GM19328 (cell line): Measurements from ENCODE around the gene PPFIBP2.

ENCODE experiments used
- ATAC-seq: cut with Tn5 transposase; IDR thresholded peaks from one replicate; pipeline ENCODE4 v1.9.1; 2021; ENCODE audit warnings: mild to moderate bottlenecking, moderate library complexity; ENCODE audit not compliant: unreplicated experiment

Gene PPFIBP2

DNA sequence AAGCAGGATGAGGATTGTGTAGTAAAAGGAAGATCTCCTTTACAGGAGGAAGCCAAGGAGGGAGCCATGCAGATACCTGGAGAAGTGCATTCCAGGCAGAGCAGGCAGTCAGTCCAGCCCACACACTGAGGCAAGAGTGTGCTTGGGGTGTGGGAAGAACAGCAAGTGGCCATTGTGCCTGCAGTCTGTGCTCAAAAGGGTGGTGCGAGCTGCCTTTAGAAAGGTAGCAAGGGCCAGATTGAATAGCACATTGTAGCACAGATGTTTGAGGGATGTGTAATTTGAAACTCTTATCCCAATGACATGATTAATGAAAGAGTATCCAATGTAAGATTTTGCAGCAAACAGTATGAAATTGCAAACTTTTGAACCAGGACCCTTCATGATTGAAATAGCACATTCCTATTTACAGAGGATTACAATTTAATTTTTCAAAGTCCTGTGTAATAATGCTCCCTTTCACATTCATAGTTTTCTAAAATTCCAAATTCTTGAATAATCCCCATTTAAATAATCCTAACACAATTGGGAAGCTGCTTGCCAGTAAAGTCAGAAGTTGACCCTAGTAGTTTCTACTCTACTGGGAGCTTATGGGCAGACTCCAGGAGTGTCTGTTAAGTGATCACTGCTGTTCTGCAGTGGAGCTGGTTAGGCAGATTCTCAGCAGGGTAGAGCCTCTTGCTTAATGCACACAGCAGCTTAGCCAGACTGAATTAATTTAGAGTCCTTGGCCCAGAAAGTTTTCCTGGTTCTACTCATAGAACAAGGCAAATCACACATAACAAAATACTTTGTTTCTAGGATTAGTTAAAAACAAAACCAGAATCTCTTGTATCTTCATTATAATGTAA, 81.4 kb downstream of the PPFIBP2 start:
- no peak for ATAC-seq

GRCh38 chr11:7595951-7596350, 82.2 kb downstream of the PPFIBP2 start:
- ATAC-seq: no peak

DNA sequence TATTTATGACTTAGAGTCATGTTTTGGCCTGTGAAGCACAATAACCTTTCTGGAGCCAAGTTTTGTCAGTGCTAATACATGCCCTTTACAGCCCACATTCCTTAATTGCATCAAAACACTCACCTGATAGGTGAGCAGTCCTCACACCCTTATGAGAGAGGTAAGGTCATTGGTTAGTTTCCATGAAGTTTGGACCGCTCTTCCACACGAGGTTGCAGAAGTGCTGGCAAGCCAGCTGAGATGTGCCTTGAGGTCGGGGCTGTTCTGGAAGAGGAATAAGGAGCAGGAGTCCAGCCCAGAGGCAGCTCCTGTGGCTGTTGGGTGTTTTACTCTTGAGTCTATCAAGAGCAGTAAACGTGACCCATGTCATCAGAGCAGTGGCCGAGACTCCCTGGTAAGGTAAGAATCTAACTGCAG, 83.2 kb downstream of the PPFIBP2 start:
- ATAC-seq: no peak

DNA sequence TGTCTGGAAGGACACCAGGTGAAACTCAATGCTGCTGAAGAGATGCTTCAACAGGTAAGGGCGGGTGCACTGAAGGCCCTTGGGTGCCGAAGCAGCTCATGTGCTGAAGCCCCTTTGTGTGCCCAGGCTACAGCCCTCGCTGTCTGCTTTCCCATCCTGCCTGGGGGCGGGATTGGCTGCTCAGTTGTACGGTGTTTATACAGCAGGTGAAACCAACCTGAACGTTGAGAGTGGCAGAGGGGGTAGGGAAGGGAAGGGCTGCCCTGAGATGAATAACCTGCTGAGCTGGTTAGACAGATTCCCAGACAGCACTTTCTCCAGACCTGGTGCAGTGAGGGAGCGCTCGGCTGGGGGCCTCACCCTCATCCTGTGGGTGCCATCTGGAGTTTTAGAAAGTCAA, 83.8 kb downstream of the PPFIBP2 start:
- ATAC-seq: no peak

- ATAC-seq: no peak
Observed at GRCh38 chr11:7599209-7599608, 85.4 kb downstream of the PPFIBP2 start.

GRCh38 chr11:7600205-7600775, 86.5 kb downstream of the PPFIBP2 start:
- no peak for ATAC-seq

GRCh38 chr11:7603031-7603781, 89.4 kb downstream of the PPFIBP2 start:
- no peak for ATAC-seq

DNA sequence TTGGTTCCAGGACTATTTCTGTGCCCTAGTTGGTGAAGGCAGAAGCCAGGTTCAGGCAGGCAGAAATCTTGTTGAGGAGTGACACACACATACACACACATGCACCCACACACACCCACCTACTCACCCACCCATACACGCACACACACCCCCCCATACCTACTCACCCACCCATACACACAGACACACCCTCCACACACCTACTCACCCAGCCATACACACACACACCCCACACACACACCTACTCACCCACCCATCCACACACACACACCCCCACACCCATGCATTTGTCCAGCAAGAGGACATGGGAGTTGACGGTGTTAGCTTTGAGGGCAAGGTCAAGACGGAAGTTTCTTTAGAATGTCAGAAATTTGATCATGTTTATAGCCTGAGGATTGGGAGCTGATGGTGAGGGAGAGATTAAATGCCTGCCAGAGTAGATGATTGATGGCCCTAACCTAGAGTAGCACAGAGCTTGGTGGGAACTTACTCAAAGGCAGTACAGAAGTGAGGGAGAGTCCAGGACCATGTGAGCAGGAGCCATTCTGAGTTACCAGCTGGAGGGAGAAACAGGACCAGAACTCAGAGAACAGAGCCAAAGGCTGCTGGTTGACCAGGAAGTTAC, 90.6 kb downstream of the PPFIBP2 start:
- ATAC-seq: no peak

DNA sequence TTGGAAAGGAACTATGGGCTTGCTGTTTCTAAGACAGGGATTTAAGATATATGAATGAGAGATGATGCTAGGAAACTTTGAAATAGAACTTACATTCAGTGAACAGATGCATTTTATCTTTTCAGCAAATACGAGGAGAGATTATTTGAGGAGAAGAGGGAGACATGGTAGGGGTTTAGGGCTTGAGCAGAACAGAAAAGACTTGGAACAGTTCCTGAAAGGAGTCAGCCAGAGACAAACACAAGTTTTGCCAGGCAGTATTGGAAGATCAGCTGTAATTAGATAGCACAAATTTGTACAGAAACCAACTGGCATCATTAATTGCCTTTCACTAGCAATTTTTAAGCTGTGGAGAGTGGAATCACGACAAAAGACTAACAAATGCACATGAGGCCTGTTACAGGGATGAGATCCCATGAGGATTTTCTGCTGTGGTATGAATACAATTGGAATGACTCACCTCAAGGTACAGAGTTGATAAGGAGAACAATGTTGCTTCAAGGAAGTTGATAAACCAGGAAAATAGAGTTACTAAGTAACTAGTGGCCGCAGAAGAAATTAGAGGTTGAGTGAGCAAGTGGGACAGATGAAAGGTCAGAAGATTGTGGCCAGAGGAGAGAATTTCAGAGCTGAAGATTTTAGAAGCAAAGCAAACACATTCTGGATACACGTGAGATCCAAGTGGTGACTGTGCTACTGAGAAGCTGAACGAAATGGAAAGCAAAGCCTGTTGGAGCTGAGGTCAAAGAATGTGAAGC, 91.6 kb downstream of the PPFIBP2 start:
- no peak for ATAC-seq

GRCh38 chr11:7606496-7606895, 92.7 kb downstream of the PPFIBP2 start:
- ATAC-seq: no peak

GRCh38 chr11:7609015-7609414, 95.2 kb downstream of the PPFIBP2 start:
- no peak for ATAC-seq

- no peak for ATAC-seq
Observed at GRCh38 chr11:7609521-7609920, 95.7 kb downstream of the PPFIBP2 start.

GRCh38 chr11:7610393-7610792, 96.6 kb downstream of the PPFIBP2 start:
- ATAC-seq: no peak

DNA sequence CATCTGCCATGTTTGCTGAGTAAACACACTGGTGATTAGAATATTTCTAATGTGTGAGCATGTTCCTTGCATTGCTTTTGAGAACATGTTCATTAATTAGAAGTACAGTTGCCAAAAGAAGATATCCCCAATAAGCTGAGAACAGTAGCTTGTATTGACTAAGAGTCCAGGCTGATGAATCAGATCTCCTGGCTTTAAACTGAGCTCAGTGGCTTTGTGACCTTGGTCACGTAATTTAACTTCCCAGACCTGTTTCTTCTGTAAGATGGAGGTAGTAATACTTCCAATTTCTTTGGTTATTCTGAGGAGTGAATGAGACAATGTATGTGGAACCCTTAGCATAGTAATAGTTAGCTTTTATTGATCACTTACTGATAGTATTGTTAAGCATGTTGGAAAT, 97.6 kb downstream of the PPFIBP2 start:
- no peak for ATAC-seq

- no peak for ATAC-seq
Observed at GRCh38 chr11:7612056-7612660, 98.4 kb downstream of the PPFIBP2 start.

DNA sequence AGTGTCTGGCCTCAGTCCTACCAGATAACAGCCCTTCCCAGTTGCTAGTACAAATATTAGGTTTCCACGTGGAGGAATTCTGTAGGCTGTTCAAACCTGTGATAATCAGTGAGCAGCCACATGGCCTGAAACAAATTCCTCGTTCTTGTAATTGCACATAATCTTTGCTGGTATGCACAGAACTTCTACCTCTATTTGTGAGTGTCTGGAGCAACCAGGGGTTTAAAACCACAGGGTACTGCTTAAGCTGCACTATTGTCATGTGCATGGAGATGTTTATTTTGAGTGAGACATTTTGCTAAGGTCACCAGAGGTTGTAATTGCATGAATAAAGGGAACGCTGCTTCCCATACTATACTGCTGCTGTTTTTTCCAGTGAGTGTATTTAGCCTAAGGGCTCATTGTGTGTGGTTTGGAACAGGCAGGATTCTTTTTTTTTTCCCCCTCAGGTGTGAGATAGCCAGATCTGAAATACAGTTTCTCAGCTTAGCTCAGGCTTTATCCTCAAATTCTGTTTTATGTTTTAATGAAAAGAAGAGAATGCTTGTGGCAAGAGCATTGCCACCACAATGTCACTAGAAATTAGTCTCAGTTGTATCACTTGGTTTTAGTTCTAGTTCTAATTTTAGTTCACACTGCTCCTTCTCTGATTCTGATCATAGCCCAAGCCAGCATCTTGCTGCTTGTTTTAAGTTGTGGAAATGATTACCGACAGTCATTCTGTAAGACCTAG, 99.0 kb downstream of the PPFIBP2 start:
- no peak for ATAC-seq

DNA sequence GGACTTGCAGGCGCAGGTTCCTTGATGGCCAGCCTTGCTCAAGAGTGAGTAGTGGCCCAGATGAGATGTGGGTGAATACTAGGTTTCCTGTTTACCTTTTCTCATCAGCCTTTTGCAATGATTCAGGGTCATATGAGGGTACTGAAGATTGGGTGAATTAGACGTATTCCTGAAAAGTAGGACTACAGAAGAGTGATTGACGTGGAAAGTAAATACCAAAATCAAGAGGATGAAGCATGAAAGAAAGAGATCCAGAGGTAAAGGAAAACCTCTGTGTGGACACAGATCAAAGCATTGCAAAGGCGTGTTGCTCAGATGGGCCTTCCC, 99.6 kb downstream of the PPFIBP2 start:
- ATAC-seq: no peak

- no peak for ATAC-seq
Observed at GRCh38 chr11:7614656-7615055, 100.9 kb downstream of the PPFIBP2 start.

- ATAC-seq: no peak
Observed at GRCh38 chr11:7617032-7617431, 103.2 kb downstream of the PPFIBP2 start.

GRCh38 chr11:7619322-7619721, 105.5 kb downstream of the PPFIBP2 start:
- ATAC-seq: no peak
